IMR-90 (cell line): ENCODE measurements around the gene TIRAP. TPM values are rescaled to one million over a fixed set of nuclear protein-coding genes. Genes with fewer than 3 reads are reported as not detected.

Experiments
- ATAC-seq: fragments of 200-7000 bp; cut with Tn5 transposase; 2 replicates; pipeline ENCODE4 v1.9.1; 2020; ENCODE audit warnings: low read depth, mild to moderate bottlenecking, moderate library complexity
- BruUV-seq: library from RNA; stranded (reverse); fragments of 400-500 nt; replicated peaks from 2 replicates; lab custom pipeline; 2021; lab: Mats Ljungman, UMichigan
- CTCF ChIA-PET: fragments of 300-600 bp; formaldehyde crosslinking; extraction: SDS; loops from one replicate; lab custom pipeline; 2021; ENCODE audit warnings: antibody characterized with exemption; lab: Yijun Ruan, JAX
- POLR2A ChIA-PET: fragments of 300-600 bp; sonication (Branson Sonifier 250); formaldehyde crosslinking; loops from one replicate; lab custom pipeline; 2022; ENCODE audit warnings: antibody characterized with exemption; ENCODE audit not compliant: unreplicated experiment; lab: Charles Lee
- DNase-seq: peaks from one replicate; pipeline ENCODE4 v3.0.0; 2013
- H2AFZ ChIP-seq: replicated peaks from 2 replicates; pipeline ENCODE3; 2013; ENCODE audit warnings: low read length, mild to moderate bottlenecking; ENCODE audit not compliant: poor library complexity
- H2AK5ac ChIP-seq: 2 replicates; pipeline ENCODE4 v1.6.1; 2013; ENCODE audit warnings: low read depth, low read length, inconsistent platforms
- H2AK9ac ChIP-seq: replicated peaks from 2 replicates; pipeline ENCODE3; 2013; ENCODE audit warnings: mild to moderate bottlenecking, low read depth, low read length, moderate library complexity; ENCODE audit not compliant: poor library complexity
- H2BK120ac ChIP-seq: 2 replicates; pipeline ENCODE4 v1.6.1; 2013; ENCODE audit warnings: low read depth, low read length, inconsistent platforms
- H2BK15ac ChIP-seq: 3 replicates; pipeline ENCODE4 v1.6.1; 2013; ENCODE audit warnings: low read depth, low read length, inconsistent platforms
- H2BK20ac ChIP-seq: 2 replicates; pipeline ENCODE4 v1.6.1; 2013; ENCODE audit warnings: low read depth, mild to moderate bottlenecking, inconsistent platforms, low read length, moderate library complexity
- H2BK5ac ChIP-seq: 2 replicates; pipeline ENCODE4 v1.6.1; 2013; ENCODE audit warnings: mild to moderate bottlenecking, low read depth, low read length, inconsistent platforms; ENCODE audit not compliant: poor library complexity, severe bottlenecking
- H3K14ac ChIP-seq: replicated peaks from 2 replicates; pipeline ENCODE4 v1.6.1; 2013; ENCODE audit warnings: low read depth, low read length, inconsistent platforms
- H3K18ac ChIP-seq: 2 replicates; pipeline ENCODE4 v1.6.1; 2013; ENCODE audit warnings: low read depth, low read length, control low read depth
- H3K23ac ChIP-seq: 2 replicates; pipeline ENCODE4 v1.6.1; 2013; ENCODE audit warnings: low read depth, low read length, inconsistent platforms
- H3K27ac ChIP-seq: 2 replicates; pipeline ENCODE4 v1.5.1; 2013; ENCODE audit warnings: mild to moderate bottlenecking, control low read depth, low read length; ENCODE audit not compliant: insufficient read depth
- H3K27me3 ChIP-seq: 2 replicates; pipeline ENCODE4 v1.6.1; 2013; ENCODE audit warnings: low read length; ENCODE audit not compliant: control insufficient read depth, insufficient read depth
- H3K36me3 ChIP-seq: 2 replicates; pipeline ENCODE4 v1.6.1; 2013; ENCODE audit warnings: low read length, mixed read lengths; ENCODE audit not compliant: control insufficient read depth, insufficient read depth
- H3K4ac ChIP-seq: 2 replicates; pipeline ENCODE4 v1.6.1; 2013; ENCODE audit warnings: low read depth, low read length, inconsistent platforms
- H3K4me1 ChIP-seq: 2 replicates; pipeline ENCODE4 v1.6.1; 2013; ENCODE audit warnings: low read length, mixed read lengths; ENCODE audit not compliant: control insufficient read depth, insufficient read depth
- H3K4me2 ChIP-seq: 2 replicates; pipeline ENCODE4 v1.6.1; 2013; ENCODE audit warnings: low read depth, mild to moderate bottlenecking, control low read depth, low read length, moderate library complexity
- H3K4me3 ChIP-seq: 2 replicates; pipeline ENCODE4 v1.5.1; 2013; ENCODE audit warnings: low read depth, mild to moderate bottlenecking, control low read depth, low read length, moderate library complexity; ENCODE audit not compliant: insufficient read depth
- H3K56ac ChIP-seq: 2 replicates; pipeline ENCODE4 v1.6.1; 2013; ENCODE audit warnings: low read length, inconsistent platforms; ENCODE audit not compliant: insufficient read depth; ENCODE audit errors: extremely low read depth
- H3K79me1 ChIP-seq, 2 experiments: 2 replicates each; pipeline ENCODE4 v1.6.1; 2013; ENCODE audit warnings: low read length in 2 of 2, inconsistent platforms in 1 of 2, low read depth in 1 of 2
- H3K9ac ChIP-seq: 2 replicates; pipeline ENCODE4 v1.6.1; 2013; ENCODE audit warnings: low read depth, low read length, control low read depth
- H3K9me1 ChIP-seq: 2 replicates; pipeline ENCODE4 v1.6.1; 2013; ENCODE audit warnings: low read length, inconsistent platforms; ENCODE audit not compliant: insufficient read depth
- H3K9me3 ChIP-seq: 2 replicates; pipeline ENCODE4 v1.6.1; 2013; ENCODE audit warnings: low read length; ENCODE audit not compliant: control insufficient read depth, insufficient read depth
- H4K20me1 ChIP-seq: 2 replicates; pipeline ENCODE4 v1.6.1; 2013; ENCODE audit warnings: low read length, inconsistent platforms; ENCODE audit not compliant: insufficient read depth
- H4K5ac ChIP-seq: 2 replicates; pipeline ENCODE4 v1.6.1; 2013; ENCODE audit warnings: mild to moderate bottlenecking, low read depth, low read length, control low read depth
- H4K8ac ChIP-seq, 2 experiments: 2 replicates each; pipeline ENCODE4 v1.6.1; 2013; ENCODE audit warnings: low read depth in 2 of 2, low read length in 2 of 2, control low read depth in 1 of 2, inconsistent platforms in 1 of 2
- H4K91ac ChIP-seq: 2 replicates; pipeline ENCODE4 v1.6.1; 2013; ENCODE audit warnings: low read depth, low read length, inconsistent platforms; ENCODE audit not compliant: insufficient read depth
- BHLHE40 ChIP-seq: fragments of 150-350 bp; IDR thresholded peaks from 2 replicates; pipeline ENCODE4 v1.6.1; 2016; ENCODE audit warnings: mild to moderate bottlenecking, low read depth, low read length
- CEBPB ChIP-seq: IDR thresholded peaks from 2 replicates; pipeline ENCODE4 v1.6.1; 2012; ENCODE audit warnings: low read depth, low read length, improper control_type of control experiment
- CHD1 ChIP-seq: IDR thresholded peaks from 2 replicates; pipeline ENCODE4 v1.6.1; 2012; ENCODE audit warnings: low read depth, low read length, improper control_type of control experiment
- ELK1 ChIP-seq: fragments of 150-350 bp; IDR thresholded peaks from 2 replicates; pipeline ENCODE4 v1.6.1; 2016; ENCODE audit warnings: low read depth, mild to moderate bottlenecking, low read length, moderate library complexity, borderline replicate concordance
- FOS ChIP-seq: fragments of 150-350 bp; IDR thresholded peaks from 2 replicates; pipeline ENCODE4 v1.6.1; 2016; ENCODE audit warnings: low read depth, low read length
- MAFK ChIP-seq: IDR thresholded peaks from 2 replicates; pipeline ENCODE4 v1.6.1; 2012; ENCODE audit warnings: low read depth, low read length, improper control_type of control experiment
- MAZ ChIP-seq: IDR thresholded peaks from 2 replicates; pipeline ENCODE4 v1.6.1; 2012; ENCODE audit warnings: low read depth, mild to moderate bottlenecking, low read length, improper control_type of control experiment, moderate library complexity, borderline replicate concordance
- MXI1 ChIP-seq: IDR thresholded peaks from 2 replicates; pipeline ENCODE4 v1.6.1; 2012; ENCODE audit warnings: low read depth, mild to moderate bottlenecking, low read length, moderate library complexity, borderline replicate concordance
- NFE2L2 ChIP-seq: fragments of 150-350 bp; IDR thresholded peaks from 2 replicates; pipeline ENCODE4 v1.6.1; 2016; ENCODE audit warnings: low read depth, mild to moderate bottlenecking, low read length
- RAD21 ChIP-seq: IDR thresholded peaks from 2 replicates; pipeline ENCODE4 v1.6.1; 2012; ENCODE audit warnings: low read length, improper control_type of control experiment
- RCOR1 ChIP-seq: IDR thresholded peaks from 2 replicates; pipeline ENCODE4 v1.6.1; 2012; ENCODE audit warnings: mild to moderate bottlenecking, low read length, improper control_type of control experiment; ENCODE audit not compliant: insufficient replicate concordance
- RFX5 ChIP-seq: IDR thresholded peaks from 2 replicates; pipeline ENCODE4 v1.8.0; 2012; ENCODE audit warnings: low read depth, mild to moderate bottlenecking, low read length, moderate library complexity
- SMC3 ChIP-seq: fragments of 150-350 bp; IDR thresholded peaks from 2 replicates; pipeline ENCODE4 v1.6.1; 2016; ENCODE audit warnings: low read depth, mild to moderate bottlenecking, antibody characterized with exemption, low read length, moderate library complexity
- whole genome bisulfite sequencing, 2 experiments: methylation state at CpG; one replicate each; pipeline versions ENCODE4 v1.1.5 to v1.1.7; 2013; ENCODE audit warnings: missing lambda C conversion rate in 2 of 2; ENCODE audit not compliant: insufficient read length in 1 of 2; ENCODE audit errors: extremely low coverage in 2 of 2; 5-methylcytosine and 5-hydroxymethylcytosine counted together
- dilution Hi-C: fragments of 300-500 bp; cut with HindIII; formaldehyde crosslinking; loops from one replicate; pipeline ENCODE4 v1.14.3; 2018; ENCODE audit warnings: low sequenced_read_pairs; ENCODE audit not compliant: unreplicated experiment
- in situ Hi-C: fragments of 300-500 bp; cut with MboI; formaldehyde crosslinking; loops from 3 replicates; pipeline ENCODE4 v1.14.3; 2019; ENCODE audit warnings: low sequenced_read_pairs, inconsistent platforms, mixed read lengths
- intact Hi-C: fragments of 100-400 bp; cut with micrococcal nuclease; formaldehyde crosslinking; loops from 2 replicates; pipeline ENCODE4 v1.10.0; 2022
- polyA plus RNA-seq, 3 experiments: library from polyadenylated mRNA; depleted of rRNA; stranded (reverse); fragments of >200 nt; gene quantifications; 2 replicates each; pipeline ENCODE4 v1.2.3, GENCODE V29; 2012; ENCODE audit warnings: low replicate concordance in 1 of 3
- total RNA-seq: library from RNA; depleted of rRNA; stranded (reverse); fragments of >200 nt; gene quantifications from 2 replicates; pipeline ENCODE4 v1.2.3, GENCODE V29; 2012
- TF ChIP-seq, protein P1 (sequence below): fragments of 150-350 bp; IDR thresholded peaks from 2 replicates; pipeline ENCODE4 v1.6.1; 2017; ENCODE audit warnings: mild to moderate bottlenecking, antibody characterized with exemption, low read length, low read depth
- TF ChIP-seq, protein P2 (sequence below): conservative IDR thresholded peaks from 2 replicates; pipeline ENCODE4 v1.5.1; 2012; ENCODE audit warnings: mild to moderate bottlenecking, low read depth, low read length, improper control_type of control experiment

TIRAP gene
- total and polyA plus RNA-seq, 2 of the 4 experiments (the other 2 are of a cell fraction) = 3.0 to 7.4 TPM

DNA sequence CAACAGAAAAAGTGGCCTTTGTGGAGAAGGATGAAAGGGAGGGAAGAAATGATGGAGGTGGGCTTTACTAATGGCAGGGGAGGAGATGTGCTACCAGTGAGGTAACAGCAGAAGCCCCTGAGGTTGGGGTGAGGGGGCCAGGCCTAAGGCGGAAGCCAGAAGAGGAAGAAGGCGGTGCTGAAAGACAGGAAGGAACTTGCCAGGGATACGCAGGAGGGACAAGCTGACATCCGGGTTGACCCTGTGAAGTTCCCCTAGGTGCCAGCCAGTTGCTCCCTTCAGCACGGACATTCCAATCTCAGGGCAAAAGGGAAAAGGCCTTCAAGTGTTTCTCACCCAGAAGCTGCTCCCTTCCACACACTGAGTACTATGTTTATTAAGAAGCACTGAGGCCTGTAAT lies 2.3 kb upstream of the TIRAP start:
- BruUV-seq = no TSS peak
- dilution Hi-C loops = no loop called here

More for the DNA sequence above, 2.3 kb upstream of the TIRAP start:
- Histone ChIP-seq H3K4me3 (no peak overlapping the region), H3K36me3 (peaks cover 17% of the 10 kb centered on the region), H2BK15ac (no peak overlapping the region), H3K23ac (no peak overlapping the region), H3K4me2 (no peak overlapping the region), H3K56ac (no peak overlapping the region), H3K9ac (no peak overlapping the region), H4K91ac (no peak overlapping the region), H2AK9ac (no peak overlapping the region), H3K27ac (no peak overlapping the region), H3K79me1 (peaks cover 4 to 20% of the 10 kb centered on the region in 2 experiments; a peak in 3 of 4 replicates), H2BK5ac (no peak overlapping the region), H2AFZ (no peak overlapping the region), H3K14ac (no peak overlapping the region), H4K20me1 (no peaks in the 10 kb centered on the region), H3K27me3 (no peaks in the 10 kb centered on the region), H3K4ac (no peak overlapping the region), H3K9me1 (peaks cover 5% of the 10 kb centered on the region; the same call in 1 of the 2 replicates), H3K18ac (no peak overlapping the region), H2BK20ac (no peak overlapping the region), H3K9me3 (no peaks in the 10 kb centered on the region), H4K8ac (no peak overlapping the region), H3K4me1 (peaks cover 3% of the 10 kb centered on the region; the same call in 1 of the 2 replicates), H4K5ac (no peak overlapping the region), H2AK5ac (no peak overlapping the region), H2BK120ac (no peak overlapping the region)
- TF ChIP-seq, protein P1, sequence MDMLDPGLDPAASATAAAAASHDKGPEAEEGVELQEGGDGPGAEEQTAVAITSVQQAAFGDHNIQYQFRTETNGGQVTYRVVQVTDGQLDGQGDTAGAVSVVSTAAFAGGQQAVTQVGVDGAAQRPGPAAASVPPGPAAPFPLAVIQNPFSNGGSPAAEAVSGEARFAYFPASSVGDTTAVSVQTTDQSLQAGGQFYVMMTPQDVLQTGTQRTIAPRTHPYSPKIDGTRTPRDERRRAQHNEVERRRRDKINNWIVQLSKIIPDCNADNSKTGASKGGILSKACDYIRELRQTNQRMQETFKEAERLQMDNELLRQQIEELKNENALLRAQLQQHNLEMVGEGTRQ = no peak
- no peak for TF ChIP-seq RFX5
- TF ChIP-seq NFE2L2 = no peak
- no peak for TF ChIP-seq RCOR1
- TF ChIP-seq BHLHE40 = no peak
- TF ChIP-seq SMC3 = no peak
- no peak for TF ChIP-seq RAD21
- TF ChIP-seq ELK1 = no peak
- no peak for TF ChIP-seq MAFK
- TF ChIP-seq MXI1 = no peak
- no peak for TF ChIP-seq MAZ
- TF ChIP-seq, protein P2, sequence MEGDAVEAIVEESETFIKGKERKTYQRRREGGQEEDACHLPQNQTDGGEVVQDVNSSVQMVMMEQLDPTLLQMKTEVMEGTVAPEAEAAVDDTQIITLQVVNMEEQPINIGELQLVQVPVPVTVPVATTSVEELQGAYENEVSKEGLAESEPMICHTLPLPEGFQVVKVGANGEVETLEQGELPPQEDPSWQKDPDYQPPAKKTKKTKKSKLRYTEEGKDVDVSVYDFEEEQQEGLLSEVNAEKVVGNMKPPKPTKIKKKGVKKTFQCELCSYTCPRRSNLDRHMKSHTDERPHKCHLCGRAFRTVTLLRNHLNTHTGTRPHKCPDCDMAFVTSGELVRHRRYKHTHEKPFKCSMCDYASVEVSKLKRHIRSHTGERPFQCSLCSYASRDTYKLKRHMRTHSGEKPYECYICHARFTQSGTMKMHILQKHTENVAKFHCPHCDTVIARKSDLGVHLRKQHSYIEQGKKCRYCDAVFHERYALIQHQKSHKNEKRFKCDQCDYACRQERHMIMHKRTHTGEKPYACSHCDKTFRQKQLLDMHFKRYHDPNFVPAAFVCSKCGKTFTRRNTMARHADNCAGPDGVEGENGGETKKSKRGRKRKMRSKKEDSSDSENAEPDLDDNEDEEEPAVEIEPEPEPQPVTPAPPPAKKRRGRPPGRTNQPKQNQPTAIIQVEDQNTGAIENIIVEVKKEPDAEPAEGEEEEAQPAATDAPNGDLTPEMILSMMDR = no peak
- TF ChIP-seq CHD1 = no peak
- TF ChIP-seq CEBPB = no peak
- no peak for TF ChIP-seq FOS
- WGBS, 2 experiments = 100% methylated on average over 2 of the region's 5 CpGs; no CpG with 5 or more reads in 1 of the 2 experiments
- POLR2A ChIA-PET = interaction anchor here (0.6 kb wide), 1 partner anchor 68 kb away, joined by 3 read pairs; no protein-coding TSS in a partner anchor
- intact Hi-C loops (no loop called here), in situ Hi-C loops (no loop called here)
- CTCF ChIA-PET = interaction anchor here (0.7 kb wide), 1 partner anchor 1347 kb away, joined by 3 read pairs; no protein-coding TSS in a partner anchor
- ATAC-seq = no peak
- DNase-seq = no peak
